ENCODE data around the gene RTN4RL1. TPM values are rescaled to one million over a fixed set of nuclear protein-coding genes. Genes with fewer than 3 reads are reported as not detected.
"Not testable (repeated sequence)": the region's sequence is repeated elsewhere in the genome, so short reads cannot be mapped to it uniquely, and the experiment has no call there.

The RTN4RL1 gene
- total and polyA plus RNA-seq, 9 donors = 0.30 to 4.1 (median 1.6) TPM; not detected in 1

- Histone ChIP-seq H3K27me3 (no peaks in the 10 kb centered on the region), H3K27ac (no peak overlapping the region), H3K4me1 (ENCODE audit: insufficient read depth) (peaks cover 7% of the 10 kb centered on the region), H3K36me3 (no peaks in the 10 kb centered on the region), H3K4me3 (no peak overlapping the region), H3K9me3 (no peaks in the 10 kb centered on the region)
- DNase-seq = no peak
- intact Hi-C loops (cut with DNase I) = no loop called here
- no peak for TF ChIP-seq CTCF (IDR thresholded peaks at IDR 0.05)
- TF ChIP-seq POLR2A (IDR thresholded peaks at IDR 0.05) = no peak
- no peak for TF ChIP-seq EP300 (IDR thresholded peaks at IDR 0.05)
- WGBS, 3 donors = 84 to 92% (median 90%) methylated on average over 4 of the region's 4 CpGs
Measured at GRCh38 chr17:1985686-1986085, 39.4 kb downstream of the RTN4RL1 start.

GRCh38 chr17:1985093-1985492, 40.0 kb downstream of the RTN4RL1 start:
- Histone ChIP-seq H3K27me3 (no peaks in the 10 kb centered on the region), H3K4me3 (no peak overlapping the region), H3K4me1 (ENCODE audit: insufficient read depth) (peaks cover 7% of the 10 kb centered on the region), H3K9me3 (no peaks in the 10 kb centered on the region), H3K27ac (no peak overlapping the region), H3K36me3 (no peaks in the 10 kb centered on the region)
- TF ChIP-seq EP300 (IDR thresholded peaks at IDR 0.05) (no peak), POLR2A (IDR thresholded peaks at IDR 0.05) (no peak), CTCF (IDR thresholded peaks at IDR 0.05) (no peak)
- no peak for DNase-seq
- WGBS, 3 donors = 95 to 97% (median 97%) methylated on average over 4 of the region's 4 CpGs
- intact Hi-C loops (cut with DNase I) = no loop called here

- H3K9me3 ChIP-seq; H3K4me3 ChIP-seq; H3K27ac ChIP-seq; H3K36me3 ChIP-seq; DNase-seq; intact Hi-C loops (cut with DNase I); H3K4me1 ChIP-seq (ENCODE audit: insufficient read depth); H3K27me3 ChIP-seq: not testable (repeated sequence)
- 87 to 92% (median 87%) methylated on average over 13 of the region's 13 CpGs for WGBS, 3 donors
Measured at GRCh38 chr17:1982793-1983366, 42.3 kb downstream of the RTN4RL1 start.

- no peak for DNase-seq
- Histone ChIP-seq H3K4me3 (no peak overlapping the region), H3K4me1 (ENCODE audit: insufficient read depth) (peaks cover 6% of the 10 kb centered on the region), H3K9me3 (no peaks in the 10 kb centered on the region), H3K27ac (no peak overlapping the region), H3K27me3 (no peaks in the 10 kb centered on the region), H3K36me3 (no peaks in the 10 kb centered on the region)
- WGBS, 3 donors = 82 to 87% (median 86%) methylated on average over 8 of the region's 8 CpGs
- intact Hi-C loops (cut with DNase I) = no loop called here
- TF ChIP-seq POLR2A (IDR thresholded peaks at IDR 0.05) (no peak), CTCF (IDR thresholded peaks at IDR 0.05) (no peak), EP300 (IDR thresholded peaks at IDR 0.05) (no peak)
Measured at GRCh38 chr17:1980665-1981250, 44.4 kb downstream of the RTN4RL1 start.

- 74 to 85% (median 77%) methylated on average over 11 of the region's 11 CpGs for WGBS, 3 donors
- Histone ChIP-seq H3K9me3 (no peaks in the 10 kb centered on the region), H3K27me3 (no peaks in the 10 kb centered on the region), H3K27ac (no peak overlapping the region), H3K4me1 (ENCODE audit: insufficient read depth) (peaks cover 6% of the 10 kb centered on the region), H3K4me3 (no peak overlapping the region), H3K36me3 (no peaks in the 10 kb centered on the region)
- intact Hi-C loops (cut with DNase I) = no loop called here
- DNase-seq = no peak
- TF ChIP-seq CTCF (IDR thresholded peaks at IDR 0.05) (no peak), POLR2A (IDR thresholded peaks at IDR 0.05) (no peak), EP300 (IDR thresholded peaks at IDR 0.05) (no peak)
Measured at GRCh38 chr17:1979182-1979985, 45.8 kb downstream of the RTN4RL1 start.
